Gastrocnemius medialis (tissue), 4 donors: ENCODE results near the gene PLPP3. TPM values are rescaled to one million over a fixed set of nuclear protein-coding genes. Genes with fewer than 3 reads are reported as not detected.

ENCODE experiments used
- ATAC-seq, 2 donors: fragments of 150-250 bp; one replicate each; pipeline ENCODE4 v1.9.1; 2016
- DNase-seq, 2 donors: peaks; one replicate each; pipeline ENCODE4 v3.0.0-alpha.2; 2019
- H3K27ac ChIP-seq, 4 donors: fragments of 200-600 bp; sonication (generic); 1 replicate in 1 of 4; 2 replicates in 3 of 4; pipeline ENCODE4 v1.5.1; 2016 to 2018; ENCODE audit warnings: mild to moderate bottlenecking in 2 of 4, moderate library complexity in 1 of 4
- H3K27me3 ChIP-seq, 3 donors: fragments of 200-600 bp; sonication (generic) in 2 of 3; 1 replicate in 1 of 3; 2 replicates in 2 of 3; pipeline versions ENCODE4 v1.5.1 to v1.6.0; 2016 to 2019; ENCODE audit warnings: mild to moderate bottlenecking in 1 of 3, moderate library complexity in 1 of 3
- H3K36me3 ChIP-seq, 2 donors: fragments of 200-600 bp; sonication (generic) in 1 of 2; one replicate each; pipeline ENCODE4 v1.5.1; 2017 to 2018
- H3K4me1 ChIP-seq, 2 donors: fragments of 200-600 bp; sonication (generic) in 1 of 2; one replicate each; pipeline ENCODE4 v1.5.1; 2016 to 2017; ENCODE audit warnings: mild to moderate bottlenecking in 2 of 2
- H3K4me3 ChIP-seq, 4 donors: fragments of 200-600 bp; sonication (generic) in 3 of 4; 1 replicate in 1 of 4; 2 replicates in 3 of 4; pipeline ENCODE4 v1.5.1; 2016 to 2019; ENCODE audit warnings: mild to moderate bottlenecking in 2 of 4
- H3K9me3 ChIP-seq, 3 donors: fragments of 200-600 bp; sonication (generic) in 2 of 3; 1 replicate in 1 of 3; 2 replicates in 2 of 3; pipeline ENCODE4 v1.5.1; 2016 to 2019
- CTCF ChIP-seq, 5 experiments: fragments of 450-650 bp in 3 of 5; fragments of 200-600 bp in 2 of 5; sonication (generic) in 2 of 5; IDR thresholded peaks in 4 of 5; conservative IDR thresholded peaks in 1 of 5; 1 replicate in 4 of 5; 2 replicates in 1 of 5; pipeline ENCODE4 v1.5.1; 2016 to 2019; ENCODE audit warnings: antibody characterized with exemption in 5 of 5, mild to moderate bottlenecking in 3 of 5, moderate library complexity in 3 of 5
- POLR2A ChIP-seq, 2 donors: fragments of 450-650 bp; IDR thresholded peaks; one replicate each; pipeline ENCODE4 v1.6.1; 2017; ENCODE audit warnings: antibody characterized with exemption in 2 of 2, mild to moderate bottlenecking in 2 of 2, moderate library complexity in 2 of 2
- in situ Hi-C, 4 donors: fragments of 200-750 bp; cut with MboI; loops; one replicate each; pipeline versions ENCODE4 v1.15.0 to v1.8.0; 2017; ENCODE audit warnings: low sequenced_read_pairs in 4 of 4
- intact Hi-C: fragments of 100-400 bp; cut with DNase I; formaldehyde crosslinking; loops from one replicate; pipeline ENCODE4 v1.15.1; 2023; ENCODE audit warnings: low total_unique reads
- total RNA-seq, 4 donors: library from RNA; depleted of rRNA; stranded (reverse); fragments of >200 nt; gene quantifications; one replicate each; pipeline versions ENCODE4 v1.1.0 to v1.2.3, GENCODE V29; 2016

The PLPP3 gene
- total RNA-seq, 4 donors from 2014 or later: 53.2 to 71.5 (median 55.5) TPM

- in situ Hi-C loops: no loop called here
- Histone ChIP-seq H3K27me3 (no peaks in the 10 kb centered on the region), H3K4me3 (no peak overlapping the region), H3K4me1 (peaks cover 43 to 55% of the 10 kb centered on the region in 2 donors), H3K36me3 (no peaks in the 10 kb centered on the region), H3K9me3 (no peaks in the 10 kb centered on the region), H3K27ac (peak overlapping the region in 1 of 4 donors; percentile 31)
- TF ChIP-seq POLR2A (IDR thresholded peaks at IDR 0.05) (no peak), CTCF (IDR thresholded peaks at IDR 0.05 in 4 of 5, conservative IDR thresholded peaks at IDR 0.05 in 1 of 5) (no peak)
- intact Hi-C loops: no loop called here
- DNase-seq (no peak), ATAC-seq (no peak)
Observed at GRCh38 chr1:56555448-56555847, 23.9 kb downstream of the PLPP3 start.

- peaks cover 64 to 73% of the 10 kb centered on the region in 2 donors for H3K4me1 ChIP-seq
- peak overlapping the region in 1 of 4 donors; percentile 25 for H3K27ac ChIP-seq
- intact Hi-C loops: no loop called here
- in situ Hi-C loops: no loop called here
- ATAC-seq (no peak), DNase-seq (no peak)
- H3K27me3 ChIP-seq: no peaks in the 10 kb centered on the region
- no peaks in the 10 kb centered on the region for H3K9me3 ChIP-seq
- H3K36me3 ChIP-seq: no peaks in the 10 kb centered on the region
- TF ChIP-seq CTCF (IDR thresholded peaks at IDR 0.05 in 4 of 5, conservative IDR thresholded peaks at IDR 0.05 in 1 of 5): no peak
- TF ChIP-seq POLR2A (IDR thresholded peaks at IDR 0.05): no peak
- H3K4me3 ChIP-seq: no peak overlapping the region
Observed at GRCh38 chr1:56553046-56553445, 26.3 kb downstream of the PLPP3 start.

GRCh38 chr1:56552349-56552748, 27.0 kb downstream of the PLPP3 start:
- in situ Hi-C loops: no loop called here
- Histone ChIP-seq H3K4me3 (no peak overlapping the region), H3K4me1 (peaks cover 67 to 75% of the 10 kb centered on the region in 2 donors), H3K9me3 (no peaks in the 10 kb centered on the region), H3K27ac (peak overlapping the region in 1 of 4 donors; percentile 35), H3K36me3 (no peaks in the 10 kb centered on the region), H3K27me3 (no peaks in the 10 kb centered on the region)
- TF ChIP-seq POLR2A (IDR thresholded peaks at IDR 0.05): no peak
- no peak for TF ChIP-seq CTCF (IDR thresholded peaks at IDR 0.05 in 4 of 5, conservative IDR thresholded peaks at IDR 0.05 in 1 of 5)
- intact Hi-C loops: no loop called here
- DNase-seq: no peak
- ATAC-seq: no peak

GRCh38 chr1:56551691-56552090, 27.7 kb downstream of the PLPP3 start:
- no peaks in the 10 kb centered on the region for H3K36me3 ChIP-seq
- H3K27me3 ChIP-seq: no peaks in the 10 kb centered on the region
- no peak overlapping the region for H3K27ac ChIP-seq
- peaks cover 71 to 81% of the 10 kb centered on the region in 2 donors for H3K4me1 ChIP-seq
- in situ Hi-C loops: no loop called here
- TF ChIP-seq POLR2A (IDR thresholded peaks at IDR 0.05) (no peak), CTCF (IDR thresholded peaks at IDR 0.05 in 4 of 5, conservative IDR thresholded peaks at IDR 0.05 in 1 of 5) (no peak)
- intact Hi-C loops: no loop called here
- ATAC-seq: no peak
- no peaks in the 10 kb centered on the region for H3K9me3 ChIP-seq
- no peak for DNase-seq
- no peak overlapping the region for H3K4me3 ChIP-seq

GRCh38 chr1:56550859-56551188, 28.5 kb downstream of the PLPP3 start:
- intact Hi-C loops (no loop called here), in situ Hi-C loops (no loop called here)
- DNase-seq: no peak
- no peaks in the 10 kb centered on the region for H3K9me3 ChIP-seq
- no peak overlapping the region for H3K4me3 ChIP-seq
- ATAC-seq: no peak
- H3K36me3 ChIP-seq: no peaks in the 10 kb centered on the region
- peaks cover 77 to 87% of the 10 kb centered on the region in 2 donors for H3K4me1 ChIP-seq
- peak overlapping the region in 3 of 4 donors; percentile 43 to 65 (median 47) for H3K27ac ChIP-seq
- TF ChIP-seq POLR2A (IDR thresholded peaks at IDR 0.05) (no peak), CTCF (IDR thresholded peaks at IDR 0.05 in 4 of 5, conservative IDR thresholded peaks at IDR 0.05 in 1 of 5) (no peak)
- no peaks in the 10 kb centered on the region for H3K27me3 ChIP-seq
